HEK293 (cell line): ENCODE measurements around the gene FEM1A.

Experiments
- CTCF ChIA-PET: fragments of 350-600 bp; formaldehyde crosslinking; extraction: SDS; loops from one replicate; lab custom pipeline; 2021; ENCODE audit warnings: antibody characterized with exemption; lab: Yijun Ruan, JAX
- POLR2A ChIA-PET: fragments of 300-600 bp; formaldehyde crosslinking; extraction: SDS; loops from one replicate; lab custom pipeline; 2020; ENCODE audit warnings: antibody characterized with exemption, inconsistent platforms; lab: Yijun Ruan, JAX
- H3K27ac ChIP-seq: fragments of 200-500 bp; sonication (Bioruptor generic); 2 replicates; pipeline ENCODE4 v1.5.1; 2014; ENCODE audit warnings: low read depth, low read length, control low read depth, inconsistent platforms; ENCODE audit errors: extremely low read depth
- H3K36me3 ChIP-seq, 2 experiments: fragments of 200-500 bp in 1 of 2; sonication (Bioruptor generic) in 1 of 2; 1 replicate in 1 of 2; 2 replicates in 1 of 2; pipeline ENCODE4 v1.5.1; 2014 to 2017; ENCODE audit warnings: inconsistent platforms in 2 of 2, low read length in 2 of 2; ENCODE audit not compliant: control insufficient read depth in 2 of 2, insufficient read depth in 1 of 2
- H3K4me1 ChIP-seq: fragments of 200-500 bp; sonication (Bioruptor generic); 2 replicates; pipeline ENCODE4 v1.5.1; 2014; ENCODE audit warnings: mild to moderate bottlenecking, low read length, inconsistent platforms; ENCODE audit not compliant: control insufficient read depth, insufficient read depth
- H3K4me3 ChIP-seq: 2 replicates; pipeline ENCODE4 v1.5.1; 2011; ENCODE audit warnings: low read depth, mild to moderate bottlenecking, control low read depth, low read length, moderate library complexity
- H3K9me3 ChIP-seq: fragments of 200-500 bp; sonication (Bioruptor generic); 2 replicates; pipeline ENCODE4 v1.5.1; 2014; ENCODE audit warnings: low read depth, low read length, inconsistent platforms; ENCODE audit not compliant: control insufficient read depth, insufficient read depth
- GLIS1 ChIP-seq: fragments of 450-650 bp; formaldehyde crosslinking; IDR thresholded peaks from 2 replicates; pipeline ENCODE4 v1.5.1; 2016; ENCODE audit warnings: missing biosample characterization, missing genetic modification characterization
- HOXC10 ChIP-seq: sonication (generic); formaldehyde crosslinking; IDR thresholded peaks from 2 replicates; pipeline ENCODE4 v1.8.1; 2023; ENCODE audit warnings: mild to moderate bottlenecking, missing genetic modification reagents
- IKZF3 ChIP-seq: fragments of 450-650 bp; IDR thresholded peaks from 2 replicates; pipeline ENCODE4 v1.5.0; 2018; ENCODE audit warnings: missing biosample characterization, mild to moderate bottlenecking, missing genetic modification characterization, moderate library complexity
- KLF16 ChIP-seq: fragments of 450-650 bp; formaldehyde crosslinking; IDR thresholded peaks from 2 replicates; pipeline ENCODE4 v1.5.1; 2017; ENCODE audit warnings: missing biosample characterization, missing genetic modification characterization
- OSR2 ChIP-seq: fragments of 450-650 bp; formaldehyde crosslinking; IDR thresholded peaks from 2 replicates; pipeline ENCODE4 v1.5.1; 2016; ENCODE audit warnings: missing biosample characterization, missing genetic modification characterization
- PATZ1 ChIP-seq: fragments of 450-650 bp; formaldehyde crosslinking; IDR thresholded peaks from 2 replicates; pipeline ENCODE4 v1.5.1; 2016; ENCODE audit warnings: missing biosample characterization, missing genetic modification characterization
- PBX3 ChIP-seq: sonication (generic); formaldehyde crosslinking; IDR thresholded peaks from 2 replicates; pipeline ENCODE4 v1.8.1; 2022; ENCODE audit warnings: mild to moderate bottlenecking, moderate library complexity, missing genetic modification reagents
- WT1 ChIP-seq: fragments of 450-650 bp; formaldehyde crosslinking; IDR thresholded peaks from 2 replicates; pipeline ENCODE4 v1.5.1; 2016; ENCODE audit warnings: missing biosample characterization, missing genetic modification characterization
- YY1 ChIP-seq: fragments of 450-650 bp; formaldehyde crosslinking; IDR thresholded peaks from 2 replicates; pipeline ENCODE4 v1.5.1; 2018; ENCODE audit warnings: missing biosample characterization, missing genetic modification characterization
- ZBTB49 ChIP-seq: fragments of 450-650 bp; formaldehyde crosslinking; IDR thresholded peaks from 2 replicates; pipeline ENCODE4 v1.5.1; 2016; ENCODE audit warnings: missing biosample characterization, missing genetic modification characterization, low read depth
- ZEB2 ChIP-seq: fragments of 450-650 bp; formaldehyde crosslinking; IDR thresholded peaks from 2 replicates; pipeline ENCODE4 v1.5.1; 2016; ENCODE audit warnings: missing biosample characterization, missing genetic modification characterization
- ZNF174 ChIP-seq: fragments of 450-650 bp; formaldehyde crosslinking; IDR thresholded peaks from 2 replicates; pipeline ENCODE4 v1.5.0; 2017; ENCODE audit warnings: missing biosample characterization, mild to moderate bottlenecking, missing genetic modification characterization
- ZNF280C ChIP-seq: fragments of 450-650 bp; formaldehyde crosslinking; IDR thresholded peaks from 2 replicates; pipeline ENCODE4 v1.5.1; 2016; ENCODE audit warnings: missing biosample characterization, missing genetic modification characterization
- ZNF335 ChIP-seq: fragments of 450-650 bp; formaldehyde crosslinking; conservative IDR thresholded peaks from 2 replicates; pipeline ENCODE4 v1.5.1; 2016; ENCODE audit warnings: missing biosample characterization, missing genetic modification characterization
- ZNF341 ChIP-seq: fragments of 450-650 bp; formaldehyde crosslinking; IDR thresholded peaks from 2 replicates; pipeline ENCODE4; 2016; ENCODE audit warnings: low read depth, missing biosample characterization, missing genetic modification characterization
- ZNF350 ChIP-seq: fragments of 450-650 bp; formaldehyde crosslinking; IDR thresholded peaks from 2 replicates; pipeline ENCODE4 v1.5.0; 2017; ENCODE audit warnings: missing biosample characterization, mild to moderate bottlenecking, missing genetic modification characterization
- ZNF394 ChIP-seq: fragments of 450-650 bp; formaldehyde crosslinking; IDR thresholded peaks from 2 replicates; pipeline ENCODE4 v1.5.1; 2016; ENCODE audit warnings: missing biosample characterization, missing genetic modification characterization, mild to moderate bottlenecking, moderate library complexity, borderline replicate concordance
- ZNF398 ChIP-seq: fragments of 450-650 bp; formaldehyde crosslinking; IDR thresholded peaks from 2 replicates; pipeline ENCODE4 v1.5.1; 2017; ENCODE audit warnings: missing biosample characterization, missing genetic modification characterization
- ZNF555 ChIP-seq: fragments of 450-650 bp; formaldehyde crosslinking; conservative IDR thresholded peaks from 2 replicates; pipeline ENCODE4 v1.5.1; 2017; ENCODE audit warnings: missing biosample characterization, mild to moderate bottlenecking, missing genetic modification characterization, inconsistent platforms
- ZNF561 ChIP-seq: fragments of 450-650 bp; IDR thresholded peaks from 2 replicates; pipeline ENCODE4 v1.5.1; 2018; ENCODE audit warnings: missing biosample characterization, missing genetic modification characterization, borderline replicate concordance
- ZNF629 ChIP-seq: fragments of 450-650 bp; formaldehyde crosslinking; IDR thresholded peaks from 2 replicates; pipeline ENCODE4 v1.5.1; 2017; ENCODE audit warnings: missing biosample characterization, missing genetic modification characterization
- ZNF645 ChIP-seq: fragments of 450-650 bp; formaldehyde crosslinking; IDR thresholded peaks from 2 replicates; pipeline ENCODE4; 2016; ENCODE audit warnings: missing biosample characterization, missing genetic modification characterization
- ZNF701 ChIP-seq: fragments of 450-650 bp; formaldehyde crosslinking; IDR thresholded peaks from 2 replicates; pipeline ENCODE4 v1.5.1; 2016; ENCODE audit warnings: missing biosample characterization, missing genetic modification characterization
- ZNF785 ChIP-seq: fragments of 450-650 bp; formaldehyde crosslinking; IDR thresholded peaks from 2 replicates; pipeline ENCODE4 v1.5.1; 2016; ENCODE audit warnings: missing biosample characterization, missing genetic modification characterization
- ZNF792 ChIP-seq: fragments of 450-650 bp; formaldehyde crosslinking; IDR thresholded peaks from 2 replicates; pipeline ENCODE4 v1.5.1; 2016; ENCODE audit warnings: missing biosample characterization, missing genetic modification characterization

Gene FEM1A

GRCh38 chr19:4759388-4760284 lies 31.9 kb upstream of the FEM1A start:
- Histone ChIP-seq H3K27ac (no peak overlapping the region), H3K9me3 (no peaks in the 10 kb centered on the region), H3K36me3 (no peaks in the 10 kb centered on the region), H3K4me1 (no peaks in the 10 kb centered on the region), H3K4me3 (peak overlapping the region; percentile 26)
- ChIA-PET POLR2A (interaction anchor here (0.6 to 1.0 kb wide), 2 partner anchors 9 to 40 kb away, joined by 6 to 8 read pairs; no protein-coding TSS in a partner anchor), CTCF (interaction anchor here (0.6 to 1.5 kb wide), 3 partner anchors 29 to 430 kb away, joined by 3 to 8 read pairs (median 3); no protein-coding TSS in a partner anchor)
- TF ChIP-seq ZEB2 = peak; percentile 37; the same call in 1 of the 2 replicates
- TF ChIP-seq ZNF701 = no peak
- no peak for TF ChIP-seq ZNF350 (tag by site-specific recombination)
- peak; percentile 92 for TF ChIP-seq PATZ1 (tag by site-specific recombination)
- TF ChIP-seq WT1 (tag by site-specific recombination) = peak; percentile 57; the same call in 1 of the 2 replicates
- no peak for TF ChIP-seq YY1 (tag by site-specific recombination)
- TF ChIP-seq ZNF561 (tag by site-specific recombination) = 0 out of 2 replicates have a peak, but pooled peaks have one; percentile 3
- TF ChIP-seq ZNF629 (tag by site-specific recombination) = peak; percentile 41; the same call in 1 of the 2 replicates
- peak; percentile 75 for TF ChIP-seq IKZF3 (tag by site-specific recombination)
- peak; percentile 46; the same call in 1 of the 2 replicates for TF ChIP-seq ZNF341 (tag by site-specific recombination)
- TF ChIP-seq ZNF280C = no peak
- 0 out of 2 replicates have a peak, but pooled peaks have one; percentile 32 for TF ChIP-seq PBX3
- peak; percentile 42; the same call in 1 of the 2 replicates for TF ChIP-seq ZNF394 (tag by site-specific recombination)
- peak; percentile 86 for TF ChIP-seq ZNF792 (tag by site-specific recombination)
- no peak for TF ChIP-seq ZNF174 (tag by site-specific recombination)
- no peak for TF ChIP-seq HOXC10 (CRISPR knock-in tag)
- no peak for TF ChIP-seq ZBTB49 (tag by site-specific recombination)
- no peak for TF ChIP-seq ZNF645 (tag by site-specific recombination)
- TF ChIP-seq ZNF555 (tag by site-specific recombination) = no peak
- 0 out of 2 replicates have a peak, but pooled peaks have one; percentile 20 for TF ChIP-seq ZNF335 (tag by site-specific recombination)
- TF ChIP-seq ZNF785 (tag by site-specific recombination) = no peak
- peak; percentile 93 for TF ChIP-seq ZNF398 (tag by site-specific recombination)
- TF ChIP-seq KLF16 = peak; percentile 70; the same call in 1 of the 2 replicates
- TF ChIP-seq OSR2 (tag by site-specific recombination) = peak; percentile 89
- TF ChIP-seq GLIS1 = peak; percentile 45; the same call in 1 of the 2 replicates
